Right ventricle myocardium superior (tissue), 1 donor: ENCODE data around the gene PDCD4. TPM values are rescaled to one million over a fixed set of nuclear protein-coding genes. Genes with fewer than 3 reads are reported as not detected.

Source experiments
- ATAC-seq: fragments of 200-7000 bp; cut with Tn5 transposase; one replicate; pipeline ENCODE4 v1.9.1; 2020; ENCODE audit warnings: mild to moderate bottlenecking; ENCODE audit not compliant: poor library complexity
- DNase-seq: peaks from one replicate; pipeline ENCODE4 v3.0.0-alpha.2; 2020
- intact Hi-C: fragments of 100-400 bp; cut with DNase I; formaldehyde crosslinking; loops from one replicate; pipeline ENCODE4 v1.11.2; 2022
- total RNA-seq: library from RNA; stranded (reverse); fragmentation: NEBNext Ultra II Directional; extraction: Animal tissue kit (Norgen Biotek cat#: 25700); gene quantifications from one replicate; pipeline ENCODE4 v1.2.1, GENCODE V29; 2021
- donor health status: DM: no; HTN: yes; CAD: no; lungs with severe emphysema.

PDCD4 gene
- total RNA-seq, 1 donor from 2014 or later: 90.0 TPM

GRCh38 chr10:110840225-110840922, 31.4 kb upstream of the PDCD4 start:
- intact Hi-C loops: no loop called here
- ATAC-seq (peak; percentile 16), DNase-seq (peak; percentile 64)

- ATAC-seq: peak; percentile 3
- intact Hi-C loops: no loop called here
- DNase-seq: no peak
Observed at GRCh38 chr10:110840923-110841428, 30.8 kb upstream of the PDCD4 start.

- intact Hi-C loops: no loop called here
- ATAC-seq (no peak), DNase-seq (no peak)
Observed at GRCh38 chr10:110841767-110842267, 29.9 kb upstream of the PDCD4 start.

GRCh38 chr10:110842326-110842904, 29.3 kb upstream of the PDCD4 start:
- no peak for DNase-seq

GRCh38 chr10:110843031-110843430, 28.7 kb upstream of the PDCD4 start:
- DNase-seq (no peak), ATAC-seq (no peak)
- intact Hi-C loops: no loop called here

More at GRCh38 chr10:110842326-110842904, 29.3 kb upstream of the PDCD4 start:
- no peak for ATAC-seq
- intact Hi-C loops: no loop called here

- no peak for DNase-seq
- intact Hi-C loops: no loop called here
- ATAC-seq: no peak
Observed at GRCh38 chr10:110843796-110844616, 27.7 kb upstream of the PDCD4 start.

- no peak for DNase-seq
- intact Hi-C loops: no loop called here
Observed at GRCh38 chr10:110844617-110844881, 27.2 kb upstream of the PDCD4 start.

GRCh38 chr10:110845192-110845755, 26.5 kb upstream of the PDCD4 start:
- DNase-seq: no peak
- intact Hi-C loops: no loop called here
- no peak for ATAC-seq

More at GRCh38 chr10:110844617-110844881, 27.2 kb upstream of the PDCD4 start:
- ATAC-seq: no peak

- ATAC-seq: peak; percentile 38
- intact Hi-C loops: no loop called here
Observed at GRCh38 chr10:110845756-110846620, 25.7 kb upstream of the PDCD4 start.

GRCh38 chr10:110847374-110847773, 24.4 kb upstream of the PDCD4 start:
- ATAC-seq: no peak

More at GRCh38 chr10:110845756-110846620, 25.7 kb upstream of the PDCD4 start:
- no peak for DNase-seq

GRCh38 chr10:110848106-110848505, 23.6 kb upstream of the PDCD4 start:
- ATAC-seq (no peak), DNase-seq (no peak)
- intact Hi-C loops: no loop called here

More at GRCh38 chr10:110847374-110847773, 24.4 kb upstream of the PDCD4 start:
- intact Hi-C loops: no loop called here
- no peak for DNase-seq

GRCh38 chr10:110850099-110850498, 21.6 kb upstream of the PDCD4 start:
- intact Hi-C loops: no loop called here
- DNase-seq: no peak
- no peak for ATAC-seq

GRCh38 chr10:110851020-110851612, 20.6 kb upstream of the PDCD4 start:
- DNase-seq: no peak
- no peak for ATAC-seq
- intact Hi-C loops: no loop called here

GRCh38 chr10:110852255-110852896, 19.4 kb upstream of the PDCD4 start:
- DNase-seq (no peak), ATAC-seq (peak; percentile 14)
- intact Hi-C loops: no loop called here

- no peak for ATAC-seq
- intact Hi-C loops: no loop called here
- DNase-seq: no peak
Observed at GRCh38 chr10:110852947-110853346, 18.8 kb upstream of the PDCD4 start.

GRCh38 chr10:110853921-110854605, 17.7 kb upstream of the PDCD4 start:
- no peak for DNase-seq
- intact Hi-C loops: no loop called here
- ATAC-seq: no peak
